ENCODE measurements around the gene AGTR2.

DNA sequence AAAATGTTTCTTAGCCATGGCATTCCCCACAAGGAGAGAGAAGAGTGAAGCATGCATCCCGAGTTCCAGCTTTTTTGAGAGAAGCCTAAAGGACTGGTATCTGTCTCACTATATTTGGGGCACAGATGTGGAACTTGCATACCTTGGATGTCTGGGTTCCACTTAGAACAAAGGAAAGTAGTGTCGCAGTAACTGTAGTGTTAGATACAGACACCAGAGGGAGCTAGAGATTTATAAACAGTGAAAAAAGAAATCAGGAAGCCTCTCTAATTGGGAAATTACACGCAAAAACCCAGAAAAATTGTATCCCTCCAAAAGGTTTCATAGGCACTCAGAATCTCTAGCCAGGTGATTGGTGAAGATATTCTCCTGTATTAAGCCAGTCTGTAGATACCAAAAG is 34.4 kb downstream of the AGTR2 start:
- no peak for TF ChIP-seq EZH2 (IDR thresholded peaks at IDR 0.05)
- TF ChIP-seq POLR2AphosphoS5 (IDR thresholded peaks at IDR 0.05; ENCODE audit: borderline replicate concordance, low read depth, low read length): no peak

Data from SK-N-MC (cell line).